Cerebellar cortex (tissue), 1 donor: ENCODE data around the gene MPPED1.

ENCODE experiments used
- DNase-seq: peaks from one replicate; pipeline ENCODE4 v3.0.0-alpha.2; 2015; ENCODE audit warnings: low spot score

MPPED1 gene

DNA sequence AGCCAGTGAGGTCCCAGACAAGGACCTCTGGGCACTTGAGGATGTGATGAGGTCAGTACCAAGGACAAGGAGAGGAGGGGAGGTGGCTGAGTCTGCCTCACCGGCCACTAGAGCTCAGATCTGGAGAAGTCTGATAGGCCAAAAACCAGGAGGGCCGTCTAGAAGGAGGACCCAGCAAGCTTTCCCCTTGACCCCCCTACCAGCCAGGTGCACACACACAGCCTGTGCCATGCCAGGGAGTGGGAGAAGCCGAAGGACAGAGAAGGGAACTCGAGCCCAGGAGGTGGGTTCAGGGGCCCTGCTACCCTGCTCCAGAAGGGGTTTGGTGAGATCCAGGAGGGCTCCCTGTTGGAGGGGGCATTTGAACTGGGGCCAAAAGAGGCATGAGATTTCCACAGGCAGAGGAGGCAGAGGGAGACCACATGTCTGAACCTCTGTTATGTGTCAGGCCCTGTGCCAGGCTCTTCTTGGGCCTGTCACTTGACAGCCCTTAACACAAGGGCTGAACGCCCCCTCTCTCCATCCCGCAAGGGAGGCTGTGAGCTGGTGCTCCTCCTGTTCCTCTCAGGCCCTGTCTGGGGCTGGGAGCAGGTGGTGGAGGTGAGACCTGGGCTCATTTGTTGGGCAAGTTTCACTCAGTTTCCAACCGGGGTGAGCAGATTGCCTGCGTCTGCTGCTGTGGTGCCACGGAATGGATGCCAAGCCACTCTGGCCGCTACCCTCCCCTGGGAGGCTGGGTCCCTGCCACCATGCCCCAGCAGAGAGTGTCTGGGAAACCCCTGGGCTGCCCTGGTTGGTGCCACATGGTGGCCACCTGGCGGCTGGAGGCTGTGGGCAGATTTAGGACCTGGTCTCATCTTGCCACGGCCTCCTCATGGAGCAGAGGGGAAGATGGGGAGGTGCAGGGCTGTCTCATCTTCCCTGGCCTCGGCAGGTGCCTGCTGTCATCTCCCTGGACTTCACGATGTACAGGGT is 65.2 kb downstream of the MPPED1 start:
- no peak for DNase-seq

DNA sequence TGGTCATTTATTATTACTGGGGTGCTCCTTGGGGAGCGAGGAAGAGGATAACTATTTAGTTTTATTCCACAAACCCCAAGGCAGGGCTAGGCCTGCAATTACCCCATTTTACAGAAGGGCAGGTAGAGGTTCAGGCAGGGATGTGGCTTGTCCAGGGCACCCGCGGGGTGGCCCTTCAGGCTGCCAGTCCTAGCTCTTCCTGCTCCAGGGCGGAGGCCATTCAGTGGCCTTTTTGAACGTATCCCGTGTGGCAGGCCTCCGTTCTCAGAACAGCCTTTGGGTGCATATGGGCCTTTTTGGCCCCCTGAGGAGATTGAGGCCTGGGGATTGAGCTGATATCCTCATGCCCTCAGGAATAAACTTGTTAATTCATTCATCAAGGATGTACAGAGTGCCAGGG is 66.2 kb downstream of the MPPED1 start:
- no peak for DNase-seq

DNA sequence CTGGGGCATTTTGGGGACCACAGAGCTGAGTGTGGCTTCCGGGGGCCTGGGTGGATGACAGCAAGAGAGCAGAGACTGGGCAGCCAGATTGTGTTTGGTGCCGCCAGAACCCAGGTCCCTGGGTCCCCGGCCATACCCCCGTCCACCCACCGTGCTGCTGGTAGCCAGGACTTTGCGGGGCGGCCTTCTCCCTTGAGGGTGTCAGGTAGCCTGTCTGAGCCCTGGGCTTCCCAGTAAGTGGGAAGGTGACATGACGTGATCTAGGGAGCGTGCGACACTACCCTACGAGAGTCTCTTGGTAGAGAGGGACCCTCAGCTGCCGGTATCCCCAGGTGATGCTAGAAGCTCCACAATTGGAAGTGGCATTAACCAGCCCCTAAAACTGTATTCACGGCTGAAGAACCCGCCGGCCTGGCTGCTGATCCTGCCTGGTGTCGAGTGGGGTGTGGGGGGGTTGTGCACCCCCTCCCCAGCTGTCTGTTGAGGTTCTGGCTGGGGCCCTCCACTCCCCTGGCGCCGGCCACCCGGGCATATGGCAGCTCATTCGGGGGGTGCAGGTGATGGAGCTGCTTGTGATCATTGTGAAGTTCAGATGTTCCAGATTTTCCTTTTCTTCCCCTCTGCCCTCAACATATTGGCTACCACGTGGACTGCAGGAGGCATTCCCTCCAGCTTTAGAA is 66.9 kb downstream of the MPPED1 start:
- DNase-seq, result no peak

DNA sequence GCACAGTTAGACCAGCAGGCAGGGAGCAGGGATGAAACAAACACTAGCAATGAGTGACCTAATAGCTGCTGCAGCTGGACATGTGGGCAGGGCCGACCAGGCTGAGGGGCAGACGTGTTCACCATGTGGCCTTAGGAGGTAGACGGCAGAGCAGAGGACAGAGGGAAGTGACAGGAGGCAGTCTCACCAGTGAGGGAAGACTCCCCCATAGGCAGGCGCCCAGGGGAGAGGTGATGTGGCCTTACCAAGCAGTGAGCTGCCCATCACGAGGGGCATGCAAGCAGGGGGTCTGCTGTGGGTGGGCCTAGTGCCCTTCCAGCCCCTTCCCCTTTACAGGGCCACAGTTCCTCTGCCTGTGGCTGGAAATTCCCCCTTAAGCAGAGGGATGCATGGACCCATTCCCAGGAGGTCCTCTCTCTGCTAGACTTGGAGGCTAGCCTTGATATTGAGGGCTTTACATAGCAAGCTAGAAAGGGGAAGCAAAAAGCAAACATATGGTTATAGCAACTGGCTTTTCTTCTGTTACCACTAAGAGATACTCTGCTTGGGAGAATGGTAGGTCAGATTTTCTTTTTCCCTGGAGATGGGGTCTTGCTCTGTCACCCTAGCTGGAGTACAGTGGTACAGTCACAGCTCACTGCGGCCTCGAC is 67.6 kb downstream of the MPPED1 start:
- DNase-seq, result no peak

DNA sequence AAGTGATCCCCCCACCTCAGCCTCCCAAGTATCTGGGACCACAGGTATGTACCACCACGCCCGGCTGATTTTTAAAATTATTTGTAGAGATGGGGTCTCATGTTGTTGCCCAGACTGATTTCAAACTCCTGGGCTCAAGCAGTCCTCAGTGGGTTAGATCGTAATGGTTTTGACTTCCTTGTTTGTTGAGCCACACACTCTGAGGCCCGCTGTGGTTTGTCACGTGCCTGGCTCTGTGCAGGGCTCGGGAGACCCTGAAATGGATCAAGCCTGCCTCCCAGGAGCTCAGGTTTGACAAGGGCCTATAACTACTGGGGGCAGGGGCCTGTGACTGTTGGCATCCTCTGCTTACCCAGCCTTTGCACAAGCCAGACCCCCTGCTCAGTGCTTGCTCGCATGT is 68.1 kb downstream of the MPPED1 start:
- DNase-seq, result no peak

DNA sequence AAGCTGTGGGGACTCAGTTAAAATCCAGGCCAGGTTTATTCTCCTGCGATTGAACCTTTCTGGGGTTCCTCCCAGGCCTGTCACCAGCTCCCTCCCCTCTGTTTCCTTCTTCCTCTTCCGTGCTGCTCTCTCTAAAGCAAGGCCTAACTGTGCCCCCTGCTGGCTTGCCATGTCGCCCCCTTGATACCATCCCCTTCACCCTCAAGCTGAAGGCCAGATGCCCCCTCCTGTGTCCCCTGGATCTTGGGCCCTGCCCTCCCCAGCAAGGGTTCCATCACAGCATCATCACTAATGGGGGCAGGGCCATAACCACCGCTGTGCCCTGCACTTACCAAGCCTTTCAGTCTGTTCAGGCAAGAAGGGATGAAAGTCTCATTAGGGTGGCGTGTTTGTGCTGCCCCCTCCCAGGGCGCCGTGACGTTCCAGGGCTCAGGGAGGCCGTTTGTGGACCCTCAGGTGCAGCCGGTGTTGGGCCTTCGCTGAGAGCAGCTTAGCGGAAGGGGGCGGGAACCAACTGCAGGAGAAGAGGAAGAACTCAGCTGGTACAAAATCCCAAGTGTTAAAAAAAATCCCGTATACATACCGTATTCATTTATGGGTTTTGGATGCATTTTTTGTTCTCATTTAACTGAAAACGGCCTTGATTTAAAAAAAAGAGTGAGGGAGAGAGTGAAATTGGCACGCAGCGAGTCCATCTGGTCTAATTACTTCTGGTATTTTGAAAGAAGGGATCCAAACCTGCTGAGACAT is 69.9 kb downstream of the MPPED1 start:
- DNase-seq, result peak; percentile 8

DNA sequence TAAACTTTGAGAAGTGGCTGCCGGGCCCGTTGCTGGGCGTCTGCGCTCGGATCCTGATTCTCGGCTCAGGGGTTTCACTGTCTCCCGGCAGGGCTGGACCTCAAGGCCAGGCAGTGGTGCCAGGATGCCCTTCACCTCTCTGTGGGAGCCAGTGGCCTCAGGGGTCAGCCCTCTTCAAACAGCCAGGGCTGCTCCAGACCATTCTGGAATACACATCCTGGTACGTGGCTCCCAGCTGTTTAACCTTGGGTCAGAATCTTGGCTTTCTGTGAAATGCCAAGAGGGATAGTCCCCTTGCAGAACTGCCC is 70.5 kb downstream of the MPPED1 start:
- DNase-seq, result no peak

DNA sequence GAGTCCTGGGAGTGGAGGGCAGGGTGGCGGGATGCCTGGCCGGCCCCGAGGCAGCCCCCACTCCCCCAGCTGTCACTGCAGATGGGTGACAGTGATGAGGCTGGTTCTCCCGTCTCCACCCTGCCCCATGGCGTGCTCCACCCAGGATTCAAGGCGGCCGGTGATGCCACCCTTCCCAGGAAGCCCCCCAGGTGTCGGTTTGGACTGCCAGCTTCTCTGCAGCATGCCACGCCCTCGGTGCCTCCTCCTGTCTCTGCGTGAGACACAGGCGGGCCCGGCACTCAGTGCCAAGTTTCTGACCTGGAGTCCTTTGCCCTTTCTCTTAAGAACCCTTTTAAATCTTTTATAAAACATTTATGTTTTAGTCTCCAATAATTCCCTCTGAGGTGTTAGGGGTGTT is 71.5 kb downstream of the MPPED1 start:
- no peak for DNase-seq

DNA sequence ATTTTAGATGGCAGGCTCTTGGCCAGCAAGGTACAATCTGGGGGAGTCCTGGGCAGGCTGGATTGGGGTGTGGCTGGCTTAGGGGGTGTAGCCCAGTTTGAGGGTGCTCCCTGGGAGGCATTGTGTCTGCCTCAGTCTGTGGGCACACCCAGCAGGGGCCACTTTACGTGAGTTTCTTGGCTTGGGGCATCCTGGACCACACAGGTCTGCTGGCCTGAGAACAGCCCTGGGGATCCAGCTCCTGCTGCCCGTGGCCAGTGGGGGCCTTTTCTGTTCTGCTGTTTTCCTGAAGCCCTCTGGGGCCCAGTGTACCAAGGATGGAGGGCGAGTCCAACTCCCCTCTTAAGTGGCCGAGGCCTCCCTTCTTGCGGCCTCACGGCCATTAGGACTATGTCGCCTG is 71.9 kb downstream of the MPPED1 start:
- no peak for DNase-seq

DNA sequence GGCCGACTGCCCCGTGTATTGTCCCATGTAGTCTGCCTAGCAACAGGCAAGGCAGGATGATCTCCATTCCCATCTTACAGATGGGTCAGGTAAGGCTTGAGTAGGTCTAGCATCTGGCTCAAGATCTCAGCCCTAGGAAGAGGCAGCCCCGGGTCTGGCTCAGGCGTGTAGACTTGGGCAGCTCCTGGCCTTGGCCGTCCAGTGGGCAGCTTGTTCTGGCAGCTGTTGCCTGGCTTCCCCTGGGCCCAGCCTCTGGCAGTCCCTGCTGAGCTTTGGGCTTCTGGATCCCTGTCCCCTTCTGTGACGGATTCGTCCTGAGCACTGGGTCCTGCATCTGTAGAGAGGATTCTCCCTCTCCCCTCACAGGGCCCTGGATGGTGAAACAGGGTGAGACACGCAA is 72.4 kb downstream of the MPPED1 start:
- no peak for DNase-seq

DNA sequence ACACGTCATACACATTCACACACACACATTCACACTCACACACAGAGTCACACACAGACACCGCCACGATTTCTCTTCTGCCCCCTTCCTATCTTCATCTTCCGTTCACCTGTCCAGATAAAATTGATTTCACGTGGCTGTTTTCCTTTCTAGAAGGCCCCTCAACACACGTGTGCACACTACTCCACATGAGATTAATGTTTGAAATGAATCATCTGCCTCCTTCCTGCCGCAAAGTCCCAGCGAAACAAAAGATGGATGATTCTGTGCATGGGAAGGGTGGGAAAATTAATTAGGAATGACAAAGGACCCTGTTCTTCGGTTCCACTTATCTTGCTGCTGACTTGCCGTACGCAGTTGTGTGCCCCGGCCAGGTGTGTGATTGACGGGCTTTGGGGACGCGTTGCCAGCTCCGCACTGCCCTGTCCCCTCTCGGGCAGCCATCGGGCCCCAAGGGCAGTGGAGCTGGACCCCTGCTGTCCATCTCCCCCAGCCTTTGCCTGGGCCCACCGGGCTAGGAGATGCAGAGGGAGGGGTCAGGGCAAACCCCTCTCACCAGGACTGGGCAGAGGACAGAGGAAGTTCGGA is 73.8 kb downstream of the MPPED1 start:
- DNase-seq, result no peak

DNA sequence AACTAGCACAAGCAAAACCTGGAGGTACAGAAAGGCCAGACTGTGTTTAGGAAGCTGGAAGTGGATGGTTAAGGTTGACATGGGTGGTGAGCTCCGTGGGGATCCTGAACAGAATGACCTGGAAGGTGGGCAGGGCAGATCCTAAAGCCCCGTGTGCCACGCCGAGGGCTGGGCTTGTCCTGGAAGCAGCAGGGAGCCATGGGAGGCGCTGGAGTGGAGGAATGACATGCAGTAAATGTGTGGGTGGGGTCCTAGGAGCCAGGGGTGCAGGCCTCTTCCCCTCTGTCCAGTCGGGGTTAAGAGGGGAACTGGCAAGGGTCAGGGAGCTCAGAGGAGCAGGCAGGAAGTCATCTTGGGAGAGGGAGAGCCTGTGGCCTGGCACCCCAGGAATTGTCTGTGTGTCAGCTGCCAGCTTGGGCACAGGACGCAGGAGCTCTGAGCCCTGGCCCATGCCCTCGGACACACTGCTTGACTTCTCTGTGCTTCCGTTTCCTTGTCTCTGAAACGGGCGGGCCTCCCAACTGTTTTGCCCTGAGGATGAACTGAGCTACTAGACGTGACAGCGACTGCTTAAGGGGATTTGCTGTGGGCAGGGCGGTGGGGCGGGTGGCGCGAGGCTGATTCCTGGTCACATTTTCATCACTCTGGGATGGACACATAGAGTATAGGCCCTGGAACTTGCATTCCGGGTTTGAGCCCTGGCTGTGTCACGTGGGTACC is 75.7 kb downstream of the MPPED1 start:
- DNase-seq, result no peak

DNA sequence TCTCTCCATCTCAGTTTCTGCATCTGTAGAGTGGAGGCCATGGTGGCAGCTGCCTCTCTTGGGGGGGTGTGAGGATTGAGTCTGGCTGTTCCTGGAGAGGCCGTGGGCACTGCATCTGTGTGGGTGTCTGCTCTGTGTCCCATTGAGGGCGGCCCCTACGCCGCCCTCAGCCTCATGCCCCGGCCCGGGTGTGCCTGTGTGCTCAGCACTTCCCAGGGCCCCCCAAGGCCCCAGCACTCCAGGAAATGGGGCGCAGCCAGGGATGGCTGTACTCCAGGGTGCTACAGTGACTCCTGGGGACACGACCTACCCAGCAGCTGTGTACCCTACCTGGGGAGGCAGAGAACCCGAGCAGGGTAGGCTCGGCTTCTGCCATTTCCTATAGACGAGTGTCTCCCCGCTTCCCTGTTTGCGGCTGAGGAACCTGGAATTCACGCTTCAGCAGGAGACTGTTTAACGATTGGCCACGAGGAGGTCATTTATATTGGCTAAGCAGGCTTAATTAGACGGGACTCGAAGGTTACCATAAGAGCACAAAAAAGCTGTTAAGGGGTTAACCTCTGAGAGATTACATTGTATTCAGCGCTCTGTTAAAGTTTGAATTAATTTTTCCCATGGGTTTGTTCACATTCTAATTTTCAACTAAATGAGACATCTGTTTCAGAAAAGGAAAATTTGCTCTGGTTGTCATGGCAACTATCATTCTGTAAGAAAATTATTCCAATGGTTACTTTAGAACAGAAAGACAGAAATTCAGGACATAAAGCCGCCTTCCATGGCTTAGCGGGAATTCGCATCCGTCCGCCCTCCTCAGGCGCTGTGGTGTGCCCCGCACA is 76.4 kb downstream of the MPPED1 start:
- DNase-seq, result no peak

DNA sequence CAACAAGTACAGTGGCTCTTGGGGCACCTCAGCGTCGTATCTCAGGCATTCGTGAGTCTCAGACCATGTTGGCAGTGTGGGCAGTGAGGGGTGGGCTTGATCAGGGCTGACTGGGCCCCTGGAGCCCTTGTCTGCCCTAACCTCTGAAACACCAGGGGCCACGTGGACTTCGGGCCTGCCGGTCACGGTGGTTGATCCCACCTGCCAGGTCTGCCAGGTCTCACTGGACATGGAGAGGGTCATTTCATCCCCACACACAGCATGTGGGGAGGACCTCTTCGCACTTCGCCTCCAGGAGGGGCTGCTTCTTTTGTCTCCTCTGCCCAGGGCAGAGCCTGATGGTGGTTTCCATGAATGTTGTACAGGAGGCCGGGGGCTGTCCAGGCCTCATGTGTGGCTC is 77.1 kb downstream of the MPPED1 start:
- DNase-seq, result no peak

DNA sequence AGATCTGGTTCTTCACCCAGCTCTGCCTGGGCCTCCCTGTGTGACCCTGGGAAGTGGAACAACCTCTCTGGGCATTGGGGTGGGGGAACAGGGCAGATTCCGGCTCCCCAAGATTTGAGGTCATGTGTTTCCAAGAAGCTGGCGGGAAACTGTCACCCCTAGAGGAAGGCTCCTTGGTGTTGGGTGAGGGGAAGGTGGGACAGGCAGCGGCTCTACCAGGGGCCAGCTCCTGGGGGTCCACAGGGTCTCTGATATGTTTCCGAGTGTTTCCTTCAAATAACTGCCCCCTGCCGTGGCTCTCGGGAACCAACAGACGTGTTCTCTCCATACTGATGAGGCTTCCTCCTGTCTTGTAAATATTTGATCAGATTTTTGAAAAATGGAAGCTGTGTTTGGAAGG is 78.5 kb downstream of the MPPED1 start:
- DNase-seq, result no peak

DNA sequence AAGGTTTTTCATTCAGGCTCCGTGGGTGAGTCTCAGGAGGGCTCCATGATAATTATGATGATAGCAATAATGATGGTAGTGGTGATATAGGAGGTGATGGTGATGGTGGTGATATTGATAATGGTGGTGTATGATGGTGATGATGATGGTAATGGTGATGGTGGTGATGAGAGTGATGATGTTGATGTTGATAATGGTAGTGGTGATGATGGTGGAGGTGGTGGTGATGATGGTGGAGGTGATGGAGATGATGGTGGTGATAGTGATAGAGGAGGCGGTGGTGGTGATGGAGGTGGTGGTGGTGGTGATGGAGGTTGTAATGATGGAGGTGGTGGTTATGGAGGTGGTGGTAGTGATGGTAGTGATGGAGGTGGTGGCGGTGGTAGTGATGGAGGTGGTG is 79.4 kb downstream of the MPPED1 start:
- no peak for DNase-seq

DNA sequence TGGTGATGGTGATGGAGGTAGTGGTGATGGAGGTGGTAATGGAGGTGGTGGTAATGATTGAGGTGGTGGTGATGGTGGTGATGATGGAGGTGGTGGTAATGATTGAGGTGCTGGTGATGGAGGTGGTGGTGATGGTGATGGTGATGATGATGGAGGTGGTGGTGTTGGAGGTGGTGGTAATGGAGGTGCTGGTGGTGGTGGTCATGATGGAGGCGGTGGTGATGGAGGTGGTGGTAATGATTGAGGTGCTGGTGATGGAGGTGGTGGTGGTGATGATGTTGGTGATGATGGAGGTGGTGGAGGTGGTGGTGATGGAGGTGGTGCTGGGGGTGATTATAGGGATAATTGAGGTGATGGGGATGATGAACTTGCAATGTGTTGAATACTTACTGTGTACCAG is 79.9 kb downstream of the MPPED1 start:
- DNase-seq, result no peak

DNA sequence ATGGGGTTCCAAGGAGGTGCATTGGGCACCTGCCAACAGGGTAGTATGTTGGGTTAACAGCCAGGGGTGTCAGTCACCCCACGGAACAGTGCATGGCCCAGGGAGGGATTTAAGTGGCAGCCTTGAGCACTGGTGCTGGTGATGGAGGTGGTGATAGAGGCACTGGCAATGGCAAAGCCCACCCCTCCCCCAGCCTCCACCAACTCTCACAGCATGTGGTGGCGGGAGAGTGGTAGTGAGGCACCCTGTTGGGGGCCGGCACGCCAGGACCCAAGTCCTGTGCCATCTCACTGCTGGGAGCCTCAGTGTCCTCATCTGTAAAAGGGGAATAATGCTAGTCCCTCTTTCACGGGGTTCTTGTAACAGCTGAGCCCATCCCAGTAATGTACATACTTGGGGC is 81.5 kb downstream of the MPPED1 start:
- no peak for DNase-seq

DNA sequence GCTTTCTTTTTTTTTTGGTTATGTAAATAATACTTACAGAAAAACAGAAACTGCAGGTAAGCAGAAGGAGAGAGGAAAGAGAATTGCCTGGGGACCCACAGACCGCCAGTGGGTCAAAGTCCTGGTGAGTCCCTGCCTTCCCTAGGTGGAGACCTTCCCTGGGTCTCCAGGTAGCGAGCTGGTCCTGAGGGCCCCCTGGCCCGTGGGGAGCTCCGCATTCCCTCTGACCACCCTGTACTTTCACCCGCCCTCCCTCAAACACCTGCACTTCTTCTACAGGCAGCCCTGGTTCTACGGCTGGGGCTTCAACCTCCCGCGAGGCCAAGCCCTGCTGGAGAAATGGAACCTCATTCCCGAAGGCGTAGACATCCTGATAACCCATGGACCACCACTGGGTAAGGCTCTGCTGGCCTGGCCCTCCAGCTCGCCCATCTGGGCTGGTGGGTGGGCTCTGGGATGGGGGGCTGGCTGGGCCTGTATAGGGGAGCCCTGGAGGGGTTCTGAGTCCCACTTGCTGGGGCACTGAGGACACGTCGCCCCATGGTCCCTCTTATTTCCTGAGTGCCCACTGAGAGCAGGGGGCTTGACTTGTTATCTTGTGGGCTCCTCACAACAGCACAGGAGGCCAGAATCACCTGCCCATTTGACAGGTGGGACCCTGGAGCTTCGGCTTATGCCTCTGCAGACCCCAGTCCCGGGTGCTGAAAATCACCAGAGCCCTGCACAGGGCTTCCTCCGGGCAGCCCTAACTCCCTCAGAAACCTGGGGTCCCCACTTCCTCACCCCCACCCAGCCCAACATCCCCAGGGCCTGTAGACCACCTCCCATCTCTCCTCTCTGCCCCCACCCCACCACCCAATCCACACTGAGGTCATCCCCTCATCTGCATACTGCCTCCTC is 86.4 kb downstream of the MPPED1 start:
- DNase-seq, result no peak
